Measurements from ENCODE around the gene RAE1. TPM values are rescaled to one million over a fixed set of nuclear protein-coding genes. Genes with fewer than 3 reads are reported as not detected.

Gene RAE1
- total and polyA plus RNA-seq, 7 donors, result 9.1 to 23.6 (median 14.7) TPM

GRCh38 chr20:57394121-57395082 is 43.3 kb downstream of the RAE1 start:
- Histone ChIP-seq H3K27me3 (ENCODE audit: insufficient read depth in 3 of 3, low read length in 2 of 3) (no peaks in the 10 kb centered on the region), H3K4me1 (peaks cover 68% of the 10 kb centered on the region), H3K4me3 (peak overlapping the region; percentile 77), H3K36me3 (ENCODE audit: insufficient read depth in 1 of 2, low read depth in 1 of 2) (peaks cover 0 to 43% of the 10 kb centered on the region in 2 donors), H3K27ac (peak overlapping the region; percentile 92), H3K9me3 (no peaks in the 10 kb centered on the region)
- DNase-seq (peak; percentile 18 to 62), ATAC-seq (peak in 1 of 4 donors; percentile 4)
- TF ChIP-seq, protein P1, sequence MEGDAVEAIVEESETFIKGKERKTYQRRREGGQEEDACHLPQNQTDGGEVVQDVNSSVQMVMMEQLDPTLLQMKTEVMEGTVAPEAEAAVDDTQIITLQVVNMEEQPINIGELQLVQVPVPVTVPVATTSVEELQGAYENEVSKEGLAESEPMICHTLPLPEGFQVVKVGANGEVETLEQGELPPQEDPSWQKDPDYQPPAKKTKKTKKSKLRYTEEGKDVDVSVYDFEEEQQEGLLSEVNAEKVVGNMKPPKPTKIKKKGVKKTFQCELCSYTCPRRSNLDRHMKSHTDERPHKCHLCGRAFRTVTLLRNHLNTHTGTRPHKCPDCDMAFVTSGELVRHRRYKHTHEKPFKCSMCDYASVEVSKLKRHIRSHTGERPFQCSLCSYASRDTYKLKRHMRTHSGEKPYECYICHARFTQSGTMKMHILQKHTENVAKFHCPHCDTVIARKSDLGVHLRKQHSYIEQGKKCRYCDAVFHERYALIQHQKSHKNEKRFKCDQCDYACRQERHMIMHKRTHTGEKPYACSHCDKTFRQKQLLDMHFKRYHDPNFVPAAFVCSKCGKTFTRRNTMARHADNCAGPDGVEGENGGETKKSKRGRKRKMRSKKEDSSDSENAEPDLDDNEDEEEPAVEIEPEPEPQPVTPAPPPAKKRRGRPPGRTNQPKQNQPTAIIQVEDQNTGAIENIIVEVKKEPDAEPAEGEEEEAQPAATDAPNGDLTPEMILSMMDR (IDR thresholded peaks at IDR 0.05), result no peak
- WGBS, 3 donors, result 27 to 44% (median 29%) methylated on average over 26 to 27 of the region's 27 CpGs
- intact Hi-C loops (cut with DNase I), result loop anchor here in 1 of 2 donors (5.0 kb wide), 1 partner anchor 43 kb away; no protein-coding TSS in a partner anchor

DNA sequence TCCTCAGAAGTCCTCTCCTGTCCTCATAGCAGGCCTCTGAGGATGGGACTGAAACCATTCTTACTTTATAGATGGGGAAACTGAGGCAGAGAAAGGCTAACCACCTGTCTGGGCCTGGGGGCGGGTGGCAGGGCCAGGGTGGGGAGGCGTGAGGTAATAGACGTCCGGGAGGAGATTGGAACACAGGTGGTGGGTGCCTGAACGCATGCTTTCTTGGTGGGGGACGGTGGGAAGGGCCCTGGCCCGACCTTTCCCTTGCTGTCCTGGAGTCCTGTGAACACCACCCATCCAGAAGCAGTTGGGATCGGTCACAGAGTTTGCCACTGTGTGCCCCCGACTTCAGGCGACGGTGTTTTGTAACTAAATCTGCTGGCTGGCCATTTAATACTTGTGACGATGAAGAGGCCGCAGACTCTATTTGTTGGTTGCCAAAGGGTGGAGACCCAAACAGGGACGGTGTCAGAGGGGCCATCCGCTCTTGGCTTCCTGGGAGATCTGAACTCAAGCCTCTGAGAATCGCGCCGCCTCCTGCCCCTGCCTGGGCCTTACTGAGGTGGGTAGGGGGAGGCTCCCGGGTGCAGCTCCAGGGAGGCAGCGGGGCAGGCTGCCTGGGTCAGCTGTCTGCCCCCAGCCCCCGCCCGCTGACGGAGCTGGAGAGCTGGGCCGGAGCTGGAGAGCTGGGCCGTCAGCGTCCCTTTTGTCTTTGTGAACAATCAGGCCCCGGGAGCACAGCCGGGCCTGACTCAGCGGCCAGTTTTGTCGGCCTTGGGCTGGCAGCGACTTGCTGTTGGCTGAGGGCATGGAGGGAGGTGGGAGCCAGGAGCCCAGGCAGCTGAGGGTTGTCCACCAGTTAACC is 44.3 kb downstream of the RAE1 start:
- no peaks in the 10 kb centered on the region for H3K27me3 ChIP-seq (ENCODE audit: insufficient read depth in 3 of 3, low read length in 2 of 3)
- TF ChIP-seq, protein P1 (IDR thresholded peaks at IDR 0.05), result no peak
- H3K9me3 ChIP-seq, result no peaks in the 10 kb centered on the region
- H3K4me1 ChIP-seq, result peaks cover 69% of the 10 kb centered on the region
- peak overlapping the region; percentile 77 for H3K4me3 ChIP-seq
- DNase-seq (peak; percentile 86 to 95), ATAC-seq (peak; percentile 58 to 74 (median 70))
- H3K36me3 ChIP-seq (ENCODE audit: insufficient read depth in 1 of 2, low read depth in 1 of 2), result peaks cover 0 to 43% of the 10 kb centered on the region in 2 donors
- intact Hi-C loops (cut with DNase I), result loop anchor here in 1 of 2 donors (5.0 kb wide), 1 partner anchor 42 kb away; no protein-coding TSS in a partner anchor
- H3K27ac ChIP-seq, result peak overlapping the region; percentile 92
- WGBS, 3 donors, result 21 to 27% (median 21%) methylated on average over 31 of the region's 31 CpGs

GRCh38 chr20:57396212-57396983 is 45.3 kb downstream of the RAE1 start:
- H3K4me1 ChIP-seq, result peaks cover 74% of the 10 kb centered on the region
- intact Hi-C loops (cut with DNase I), result loop anchor here in 1 of 2 donors (5.0 kb wide), 1 partner anchor 41 kb away; no protein-coding TSS in a partner anchor
- H3K27ac ChIP-seq, result peak overlapping the region; percentile 92
- peak overlapping the region; percentile 77 for H3K4me3 ChIP-seq
- H3K36me3 ChIP-seq (ENCODE audit: insufficient read depth in 1 of 2, low read depth in 1 of 2), result peaks cover 0 to 44% of the 10 kb centered on the region in 2 donors
- DNase-seq (peak; percentile 16 to 63), ATAC-seq (no peak)
- 38 to 53% (median 42%) methylated on average over 15 to 16 of the region's 16 CpGs for WGBS, 3 donors
- no peaks in the 10 kb centered on the region for H3K27me3 ChIP-seq (ENCODE audit: insufficient read depth in 3 of 3, low read length in 2 of 3)
- H3K9me3 ChIP-seq, result no peaks in the 10 kb centered on the region
- TF ChIP-seq, protein P1 (IDR thresholded peaks at IDR 0.05), result no peak
